Endothelial cell of umbilical vein (primary cell): Measurements from ENCODE around the gene LCN15. TPM values are rescaled to one million over a fixed set of nuclear protein-coding genes. Genes with fewer than 3 reads are reported as not detected.

Source experiments
- BruUV-seq: library from RNA; stranded (reverse); fragments of 400-500 nt; replicated peaks from 2 replicates; lab custom pipeline; 2021; lab: Mats Ljungman, UMichigan
- CTCF ChIA-PET: fragments of 300-600, 350-600 bp; sonication (Branson Sonifier 250); formaldehyde crosslinking; loops from one replicate; lab custom pipeline; 2021; ENCODE audit warnings: antibody characterized with exemption, inconsistent platforms; lab: Charles Lee
- POLR2A ChIA-PET: fragments of 300-600, 350-600 bp; sonication (Branson Sonifier 250); formaldehyde crosslinking; loops from one replicate; lab custom pipeline; 2021; ENCODE audit warnings: antibody characterized with exemption, inconsistent platforms; lab: Charles Lee
- DNase-seq: peaks from one replicate; pipeline ENCODE4 v3.0.0-alpha.2; 2011; ENCODE audit warnings: low read depth, low spot score
- FAIRE-seq: peaks from 2 replicates; lab custom pipeline; 2011; peaks lifted over from hg19 to GRCh38; lab: Jason Lieb, UNC
- H2AFZ ChIP-seq: 2 replicates; pipeline ENCODE4 v1.6.0; 2012; ENCODE audit warnings: low read depth, low read length, control low read depth, inconsistent platforms
- H3K27ac ChIP-seq: 2 replicates; pipeline ENCODE4 v1.5.1; 2011; ENCODE audit warnings: low read depth, mild to moderate bottlenecking, control low read depth, low read length, moderate library complexity; ENCODE audit not compliant: insufficient read depth
- H3K27me3 ChIP-seq, 2 experiments: 2 replicates each; pipeline versions ENCODE4 v1.6.0 to v1.6.1; 2011; ENCODE audit warnings: low read length in 2 of 2, mixed read lengths in 1 of 2; ENCODE audit not compliant: control insufficient read depth in 2 of 2, insufficient read depth in 2 of 2
- H3K36me3 ChIP-seq, 2 experiments: 2 replicates in 1 of 2; 3 replicates in 1 of 2; pipeline ENCODE4 v1.5.1; 2011; ENCODE audit warnings: low read length in 2 of 2, mild to moderate bottlenecking in 1 of 2, moderate library complexity in 1 of 2; ENCODE audit not compliant: control insufficient read depth in 2 of 2, insufficient read depth in 2 of 2; ENCODE audit errors: extremely low read depth in 1 of 2
- H3K4me1 ChIP-seq: 3 replicates; pipeline ENCODE4 v1.5.1; 2011; ENCODE audit warnings: mild to moderate bottlenecking, low read length; ENCODE audit not compliant: control insufficient read depth, insufficient read depth; ENCODE audit errors: extremely low read depth
- H3K4me2 ChIP-seq: 2 replicates; pipeline ENCODE4 v1.6.1; 2011; ENCODE audit warnings: low read length, control low read depth, mixed read lengths; ENCODE audit not compliant: insufficient read depth
- H3K4me3 ChIP-seq, 3 experiments: fragments of 200-600 bp in 1 of 3; sonication (generic), shearing (Covaris generic) in 1 of 3; replicated peaks in 1 of 3; 2 replicates each; pipeline ENCODE4 v1.5.1; 2011 to 2016; ENCODE audit warnings: control low read depth in 3 of 3, low read length in 3 of 3, mild to moderate bottlenecking in 2 of 3, inconsistent platforms in 1 of 3, low read depth in 1 of 3, moderate library complexity in 1 of 3; ENCODE audit not compliant: insufficient read depth in 1 of 3
- H3K79me2 ChIP-seq: 2 replicates; pipeline ENCODE4 v1.6.0; 2012; ENCODE audit warnings: low read length, inconsistent platforms; ENCODE audit not compliant: control insufficient read depth, insufficient read depth
- H3K9ac ChIP-seq: replicated peaks from 2 replicates; pipeline ENCODE3; 2011; ENCODE audit warnings: low read length, control low read depth; ENCODE audit not compliant: insufficient read depth; ENCODE audit errors: extremely low read depth
- H3K9me1 ChIP-seq: replicated peaks from 3 replicates; pipeline ENCODE4 v1.6.0; 2011; ENCODE audit warnings: mild to moderate bottlenecking, low read length; ENCODE audit not compliant: control insufficient read depth, insufficient read depth; ENCODE audit errors: extremely low read depth
- H3K9me3 ChIP-seq: replicated peaks from 2 replicates; pipeline ENCODE4 v1.5.1; 2012; ENCODE audit warnings: low read length, inconsistent platforms; ENCODE audit not compliant: control insufficient read depth, insufficient read depth
- H4K20me1 ChIP-seq: replicated peaks from 2 replicates; pipeline ENCODE3; 2011; ENCODE audit warnings: mild to moderate bottlenecking, low read length; ENCODE audit not compliant: control insufficient read depth, insufficient read depth; ENCODE audit errors: extremely low read depth
- EZH2 ChIP-seq: IDR thresholded peaks from 2 replicates; pipeline ENCODE4 v1.6.1; 2012; ENCODE audit warnings: borderline replicate concordance, low read depth, mild to moderate bottlenecking, moderate library complexity, low read length, inconsistent platforms; ENCODE audit not compliant: severe bottlenecking
- FOS ChIP-seq: IDR thresholded peaks from 2 replicates; pipeline ENCODE4 v1.6.1; 2011; ENCODE audit warnings: mild to moderate bottlenecking, low read length, moderate library complexity, borderline replicate concordance; ENCODE audit not compliant: insufficient read depth
- GATA2 ChIP-seq: IDR thresholded peaks from 2 replicates; pipeline ENCODE4 v1.7.0; 2011; ENCODE audit warnings: low read depth, mild to moderate bottlenecking, moderate library complexity, mixed read lengths, low read length; ENCODE audit not compliant: insufficient read length, insufficient read depth
- JUN ChIP-seq: IDR thresholded peaks from 2 replicates; pipeline ENCODE4 v1.6.1; 2011; ENCODE audit warnings: borderline replicate concordance, low read depth; ENCODE audit not compliant: insufficient read length, insufficient read depth
- MYC ChIP-seq: IDR thresholded peaks from one replicate; pipeline ENCODE4 v1.6.1; 2011; ENCODE audit warnings: mild to moderate bottlenecking, low read depth, low read length
- POLR2A ChIP-seq: IDR thresholded peaks from 2 replicates; pipeline ENCODE4 v1.6.1; 2012; ENCODE audit warnings: low read depth, mild to moderate bottlenecking, control low read depth, low read length
- POLR2AphosphoS5 ChIP-seq: IDR thresholded peaks from 2 replicates; pipeline ENCODE4 v1.6.1; 2012; ENCODE audit warnings: low read depth, mild to moderate bottlenecking, control low read depth, low read length, moderate library complexity; ENCODE audit not compliant: insufficient read depth
- dilution Hi-C: fragments of 300-500 bp; cut with MboI; formaldehyde crosslinking; loops from one replicate; pipeline ENCODE4 v1.15.0; 2019; ENCODE audit warnings: low sequenced_read_pairs; ENCODE audit not compliant: extremely low pct_ligation_motif_present
- intact Hi-C: fragments of 100-400 bp; cut with micrococcal nuclease; formaldehyde crosslinking; loops from one replicate; pipeline ENCODE4 v1.10.0; 2022
- polyA plus RNA-seq, 4 experiments: library from polyadenylated mRNA; depleted of rRNA in 3 of 4; stranded (reverse) in 3 of 4; unstranded in 1 of 4; fragments of >200 nt; gene quantifications; 2 replicates each; pipeline versions ENCODE4 v1.2.1 to v1.2.3, GENCODE V29; 2011 to 2012; ENCODE audit warnings: missing spikeins in 1 of 4
- total RNA-seq: library from RNA; stranded (reverse); gene quantifications from 2 replicates; pipeline ENCODE4 v1.2.3, GENCODE V29; 2021
- TF ChIP-seq, protein P1 (sequence below): IDR thresholded peaks from 2 replicates; pipeline ENCODE4 v1.6.1; 2011; ENCODE audit not compliant: insufficient read depth, insufficient read length
- TF ChIP-seq, protein P2 (sequence below), 2 donors: IDR thresholded peaks; 1 replicate in 1 of 2; 2 replicates in 1 of 2; pipeline ENCODE4 v1.5.1; 2011; ENCODE audit warnings: low read length in 2 of 2, mild to moderate bottlenecking in 2 of 2, moderate library complexity in 2 of 2, control low read depth in 1 of 2, inconsistent platforms in 1 of 2, low read depth in 1 of 2; ENCODE audit not compliant: insufficient read depth in 1 of 2; ENCODE audit errors: extremely low read depth in 1 of 2

Gene LCN15
- total and polyA plus RNA-seq, 2 donors (not counting 3 experiments of a cell fraction or from before 2014, with no cell fraction given), result not detected

DNA sequence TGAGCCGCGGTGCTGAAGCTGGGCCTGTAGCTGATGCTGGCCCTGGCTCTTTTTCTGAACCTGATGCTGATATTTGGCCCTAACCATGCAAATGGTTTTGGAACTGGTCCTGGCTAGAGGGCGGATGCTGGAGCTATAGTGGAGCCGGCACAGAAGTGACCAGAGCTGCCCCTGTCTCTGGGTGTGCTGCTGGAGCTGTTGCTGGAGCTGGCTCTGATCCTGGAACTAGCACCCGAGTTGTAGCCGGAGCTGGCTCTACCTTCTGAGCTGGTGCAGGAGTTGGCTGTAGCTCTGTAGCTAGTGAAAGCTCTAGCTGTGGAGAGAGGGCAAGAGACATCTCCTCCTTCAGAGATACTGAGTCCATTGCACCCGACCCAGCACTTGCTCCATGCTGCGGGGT is 34.4 kb downstream of the LCN15 start:
- CTCF ChIA-PET, result interaction anchor here (1.1 to 3.6 kb wide), 6 partner anchors 11 to 48 kb away, joined by 3 to 31 read pairs (median 4); partner anchors contain the start of gene LCN10
- Histone ChIP-seq H3K36me3 (peaks cover 0 to 9% of the 10 kb centered on the region in 2 experiments), H2AFZ (no peak overlapping the region), H3K4me3 (no peak overlapping the region), H3K4me2 (no peak overlapping the region), H3K27ac (no peak overlapping the region), H3K9me3 (no peaks in the 10 kb centered on the region), H3K27me3 (no peaks in the 10 kb centered on the region), H3K79me2 (peaks cover 51% of the 10 kb centered on the region), H3K4me1 (peaks cover 22% of the 10 kb centered on the region), H4K20me1 (no peaks in the 10 kb centered on the region), H3K9me1 (no peaks in the 10 kb centered on the region), H3K9ac (no peak overlapping the region)
- intact Hi-C loops (loop anchor here (5.0 kb wide), 1 partner anchor 62 kb away; the partner anchor contains the start of gene TMEM141), dilution Hi-C loops (no loop called here)
- DNase-seq (no peak), FAIRE-seq (no peak)
- POLR2A ChIA-PET, result no interaction called here
- TF ChIP-seq POLR2A, result no peak
- TF ChIP-seq, protein P1, sequence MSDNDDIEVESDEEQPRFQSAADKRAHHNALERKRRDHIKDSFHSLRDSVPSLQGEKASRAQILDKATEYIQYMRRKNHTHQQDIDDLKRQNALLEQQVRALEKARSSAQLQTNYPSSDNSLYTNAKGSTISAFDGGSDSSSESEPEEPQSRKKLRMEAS, result no peak
- TF ChIP-seq, protein P2, sequence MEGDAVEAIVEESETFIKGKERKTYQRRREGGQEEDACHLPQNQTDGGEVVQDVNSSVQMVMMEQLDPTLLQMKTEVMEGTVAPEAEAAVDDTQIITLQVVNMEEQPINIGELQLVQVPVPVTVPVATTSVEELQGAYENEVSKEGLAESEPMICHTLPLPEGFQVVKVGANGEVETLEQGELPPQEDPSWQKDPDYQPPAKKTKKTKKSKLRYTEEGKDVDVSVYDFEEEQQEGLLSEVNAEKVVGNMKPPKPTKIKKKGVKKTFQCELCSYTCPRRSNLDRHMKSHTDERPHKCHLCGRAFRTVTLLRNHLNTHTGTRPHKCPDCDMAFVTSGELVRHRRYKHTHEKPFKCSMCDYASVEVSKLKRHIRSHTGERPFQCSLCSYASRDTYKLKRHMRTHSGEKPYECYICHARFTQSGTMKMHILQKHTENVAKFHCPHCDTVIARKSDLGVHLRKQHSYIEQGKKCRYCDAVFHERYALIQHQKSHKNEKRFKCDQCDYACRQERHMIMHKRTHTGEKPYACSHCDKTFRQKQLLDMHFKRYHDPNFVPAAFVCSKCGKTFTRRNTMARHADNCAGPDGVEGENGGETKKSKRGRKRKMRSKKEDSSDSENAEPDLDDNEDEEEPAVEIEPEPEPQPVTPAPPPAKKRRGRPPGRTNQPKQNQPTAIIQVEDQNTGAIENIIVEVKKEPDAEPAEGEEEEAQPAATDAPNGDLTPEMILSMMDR (IDR thresholded peaks at IDR 0.05; ENCODE audit: extremely low read depth in 1 of 2, insufficient read depth in 1 of 2, low read depth in 1 of 2, low read length in 2 of 2), result no peak
- no peak for TF ChIP-seq POLR2AphosphoS5
- BruUV-seq, result TSS peak; percentile 4

- Histone ChIP-seq H3K27me3 (no peaks in the 10 kb centered on the region), H3K36me3 (peaks cover 0 to 14% of the 10 kb centered on the region in 2 experiments), H3K9me3 (no peaks in the 10 kb centered on the region), H3K9ac (no peak overlapping the region), H3K4me3 (peak overlapping the region in 1 of 3 experiments; percentile 4), H3K4me2 (peak overlapping the region; percentile 53), H4K20me1 (no peaks in the 10 kb centered on the region), H3K9me1 (no peaks in the 10 kb centered on the region), H3K79me2 (peaks cover 59% of the 10 kb centered on the region), H3K4me1 (peaks cover 27% of the 10 kb centered on the region), H2AFZ (no peak overlapping the region), H3K27ac (no peak overlapping the region)
- POLR2A ChIA-PET, result interaction anchor here (0.7 to 3.3 kb wide), 2 partner anchors 10 to 16 kb away, joined by 3 to 20 read pairs; no protein-coding TSS in a partner anchor
- dilution Hi-C loops (no loop called here), intact Hi-C loops (loop anchor here (5.0 kb wide), 1 partner anchor 63 kb away; the partner anchor contains the start of gene TMEM141)
- BruUV-seq, result no TSS peak
- DNase-seq, result no peak
- CTCF ChIA-PET, result interaction anchor here (1.1 to 3.6 kb wide), 9 partner anchors 10 to 49 kb away, joined by 3 to 31 read pairs (median 4); partner anchors contain the start of genes LCN10 and LCN8
- no peak for FAIRE-seq
- TF ChIP-seq POLR2AphosphoS5 (no peak), FOS (no peak), POLR2A (no peak), GATA2 (no peak), EZH2 (no peak), MYC (no peak), JUN (no peak)
- TF ChIP-seq, protein P1, result no peak
- TF ChIP-seq, protein P2 (IDR thresholded peaks at IDR 0.05; ENCODE audit: extremely low read depth in 1 of 2, insufficient read depth in 1 of 2, low read depth in 1 of 2, low read length in 2 of 2), result no peak
Observed at GRCh38 chr9:136729144-136729543, 35.2 kb downstream of the LCN15 start.
